HL-60 (cell line): Measurements from ENCODE around the gene TUBA1B.

Experiments
- DNase-seq, 2 experiments: peaks; one replicate each; pipeline ENCODE4 v3.0.0-alpha.2; 2010 to 2020; ENCODE audit warnings: low read depth in 1 of 2, low spot score in 1 of 2
- H3K27ac ChIP-seq: fragments of 250-450 bp; sonication (Bioruptor Pico); replicated peaks from 2 replicates; pipeline ENCODE4 v1.5.1; 2020; ENCODE audit warnings: mild to moderate bottlenecking, moderate library complexity
- H3K27me3 ChIP-seq: fragments of 250-450 bp; sonication (Bioruptor Pico); 2 replicates; pipeline ENCODE4 v1.5.1; 2021; ENCODE audit warnings: mild to moderate bottlenecking, moderate library complexity; ENCODE audit not compliant: insufficient read depth, poor library complexity, severe bottlenecking
- H3K4me3 ChIP-seq: replicated peaks from 2 replicates; pipeline ENCODE4 v1.5.1; 2011; ENCODE audit warnings: mild to moderate bottlenecking, control low read depth, low read length; ENCODE audit not compliant: insufficient read depth
- CTCF ChIP-seq: IDR thresholded peaks from one replicate; pipeline ENCODE4 v1.5.1; 2011; ENCODE audit warnings: low read length, control low read depth, inconsistent platforms; ENCODE audit not compliant: insufficient read depth
- GABPA ChIP-seq: IDR thresholded peaks from 2 replicates; pipeline ENCODE4 v1.6.1; 2012; ENCODE audit warnings: low read depth
- POLR2AphosphoS5 ChIP-seq: IDR thresholded peaks from 2 replicates; pipeline ENCODE4 v1.6.1; 2012; ENCODE audit warnings: low read depth
- REST ChIP-seq: IDR thresholded peaks from 2 replicates; pipeline ENCODE4 v1.6.1; 2012; ENCODE audit warnings: low read depth; ENCODE audit not compliant: insufficient replicate concordance
- SPI1 ChIP-seq: IDR thresholded peaks from 2 replicates; pipeline ENCODE4 v1.6.1; 2012; ENCODE audit warnings: low read depth, mild to moderate bottlenecking, borderline replicate concordance

The TUBA1B gene

GRCh38 chr12:49093792-49094159, 37.4 kb downstream of the TUBA1B start:
- Histone ChIP-seq H3K4me3 (no peak overlapping the region), H3K27ac (no peak overlapping the region), H3K27me3 (peaks cover 50% of the 10 kb centered on the region)
- no peak for DNase-seq
- TF ChIP-seq SPI1 (no peak), REST (no peak), POLR2AphosphoS5 (no peak), GABPA (no peak), CTCF (no peak)

- Histone ChIP-seq H3K27ac (no peak overlapping the region), H3K27me3 (peaks cover 50% of the 10 kb centered on the region), H3K4me3 (no peak overlapping the region)
- no peak for TF ChIP-seq GABPA
- TF ChIP-seq SPI1 = no peak
- no peak for TF ChIP-seq REST
- no peak for TF ChIP-seq POLR2AphosphoS5
- no peak for TF ChIP-seq CTCF
- no peak for DNase-seq
These were observed 38.3 kb downstream of the TUBA1B start for GRCh38 chr12:49092816-49093406.

- peak; percentile 64 to 67 for DNase-seq
- H3K27me3 ChIP-seq = peaks cover 50% of the 10 kb centered on the region
- peak; percentile 69 for TF ChIP-seq POLR2AphosphoS5
- TF ChIP-seq SPI1 = no peak
- H3K27ac ChIP-seq = no peak overlapping the region
- H3K4me3 ChIP-seq = peak overlapping the region; percentile 8; the same call in 1 of the 2 replicates
These were observed 38.9 kb downstream of the TUBA1B start for GRCh38 chr12:49092086-49092815.

- Histone ChIP-seq H3K27me3 (peaks cover 50% of the 10 kb centered on the region), H3K27ac (no peak overlapping the region), H3K4me3 (no peak overlapping the region)
- no peak for TF ChIP-seq CTCF
- no peak for TF ChIP-seq POLR2AphosphoS5
- TF ChIP-seq REST = no peak
- no peak for DNase-seq
These were observed 39.4 kb downstream of the TUBA1B start for GRCh38 chr12:49091836-49092085.
